Left renal cortex interstitium (tissue), 4 donors: ENCODE data around the gene PBX1. TPM values are rescaled to one million over a fixed set of nuclear protein-coding genes. Genes with fewer than 3 reads are reported as not detected.

ENCODE experiments used
- DNase-seq, 4 donors: peaks; one replicate each; pipeline ENCODE4 v3.0.0-alpha.2; 2013; ENCODE audit warnings: low read depth in 4 of 4, low spot score in 2 of 4, missing footprints in 1 of 4
- polyA plus RNA-seq, 4 donors: library from polyadenylated mRNA; unstranded; fragments of 120-200 nt; gene quantifications; one replicate each; pipeline ENCODE4 v1.2.1, GENCODE V29; 2013; ENCODE audit not compliant: insufficient read length in 4 of 4

PBX1 gene
- polyA plus RNA-seq, 4 donors: 156 to 177 (median 163) TPM

- no peak for DNase-seq
These were observed 231.1 kb downstream of the PBX1 start for GRCh38 chr1:164790081-164790480.

- no peak for DNase-seq
These were observed 233.5 kb downstream of the PBX1 start for GRCh38 chr1:164792410-164793004.

DNA sequence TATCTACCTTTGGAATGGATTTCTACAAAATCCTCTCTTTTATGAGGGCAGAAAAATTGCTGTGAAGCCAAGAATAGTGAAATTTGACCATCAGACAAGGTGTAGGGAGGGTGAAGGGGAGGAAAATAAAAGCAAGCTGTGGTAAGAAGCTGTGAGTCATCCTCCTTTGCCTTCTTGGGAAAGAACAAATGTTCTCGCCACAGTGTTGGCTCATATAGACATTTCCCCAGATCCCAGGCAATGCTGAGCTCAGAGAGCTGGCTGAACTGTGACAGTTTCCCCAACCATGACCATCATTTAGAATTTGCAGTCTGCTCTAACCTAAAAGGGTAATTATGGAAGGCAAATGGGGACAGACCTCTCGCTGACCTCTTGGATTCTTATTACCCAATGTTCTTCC is 235.4 kb downstream of the PBX1 start:
- no peak for DNase-seq

- DNase-seq: no peak
These were observed 237.9 kb downstream of the PBX1 start for GRCh38 chr1:164796916-164797315.

DNA sequence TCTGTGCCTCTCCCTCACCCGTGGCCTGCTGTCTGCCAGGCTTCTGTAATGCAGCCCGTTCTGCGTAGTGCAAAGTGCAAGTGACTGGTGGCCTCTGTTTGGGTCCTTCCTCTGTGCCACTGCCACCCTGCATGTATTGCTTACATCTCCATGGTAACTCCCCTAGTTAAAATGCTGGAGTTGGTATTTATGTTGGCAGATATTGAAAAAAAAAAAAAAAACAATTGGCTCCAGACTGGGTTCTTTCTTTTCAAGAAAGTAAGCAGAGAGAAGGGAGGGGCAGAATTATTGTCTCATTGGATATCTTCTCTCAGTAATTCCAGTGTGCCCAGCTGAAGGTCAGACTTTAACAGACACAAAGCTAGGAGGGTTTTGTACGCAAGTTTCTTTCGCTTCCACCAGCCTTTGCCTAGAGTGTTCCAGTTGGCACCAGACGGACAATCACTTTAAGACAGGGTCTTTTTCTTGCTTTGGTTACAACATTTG is 242.3 kb downstream of the PBX1 start:
- no peak for DNase-seq

DNA sequence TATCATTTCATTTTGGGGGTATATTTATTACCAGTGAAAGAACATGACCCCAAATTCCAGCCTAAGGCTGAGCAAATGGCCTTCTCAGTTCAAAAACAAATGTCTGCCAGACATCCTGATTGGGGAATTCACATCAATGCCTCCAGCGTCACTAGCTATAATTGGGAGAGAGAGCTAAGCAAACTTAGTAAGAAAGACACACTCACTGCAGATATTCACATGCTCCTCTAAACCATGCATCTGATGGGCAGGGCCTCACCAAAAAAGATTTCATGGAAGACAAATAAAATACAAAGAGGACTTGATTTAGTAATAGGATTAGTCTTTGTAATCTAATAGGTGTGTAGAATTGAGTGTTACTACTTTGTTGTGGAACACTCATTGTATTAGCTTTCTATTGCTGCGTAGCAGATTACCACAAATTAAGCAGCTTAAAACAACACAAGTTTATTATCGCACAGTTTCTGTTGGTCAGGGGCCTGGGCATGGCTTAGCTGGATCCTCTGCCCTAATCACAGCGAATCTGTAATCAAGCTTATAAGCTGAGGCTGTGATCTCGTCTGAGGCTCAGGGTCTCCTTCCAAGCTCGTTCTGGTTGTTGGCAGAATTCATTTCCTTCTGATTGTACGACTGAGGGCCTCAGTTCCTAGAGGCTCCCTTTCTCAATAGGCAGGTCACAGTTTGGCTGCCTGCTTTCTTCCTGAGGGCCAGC is 243.0 kb downstream of the PBX1 start:
- no peak for DNase-seq

DNA sequence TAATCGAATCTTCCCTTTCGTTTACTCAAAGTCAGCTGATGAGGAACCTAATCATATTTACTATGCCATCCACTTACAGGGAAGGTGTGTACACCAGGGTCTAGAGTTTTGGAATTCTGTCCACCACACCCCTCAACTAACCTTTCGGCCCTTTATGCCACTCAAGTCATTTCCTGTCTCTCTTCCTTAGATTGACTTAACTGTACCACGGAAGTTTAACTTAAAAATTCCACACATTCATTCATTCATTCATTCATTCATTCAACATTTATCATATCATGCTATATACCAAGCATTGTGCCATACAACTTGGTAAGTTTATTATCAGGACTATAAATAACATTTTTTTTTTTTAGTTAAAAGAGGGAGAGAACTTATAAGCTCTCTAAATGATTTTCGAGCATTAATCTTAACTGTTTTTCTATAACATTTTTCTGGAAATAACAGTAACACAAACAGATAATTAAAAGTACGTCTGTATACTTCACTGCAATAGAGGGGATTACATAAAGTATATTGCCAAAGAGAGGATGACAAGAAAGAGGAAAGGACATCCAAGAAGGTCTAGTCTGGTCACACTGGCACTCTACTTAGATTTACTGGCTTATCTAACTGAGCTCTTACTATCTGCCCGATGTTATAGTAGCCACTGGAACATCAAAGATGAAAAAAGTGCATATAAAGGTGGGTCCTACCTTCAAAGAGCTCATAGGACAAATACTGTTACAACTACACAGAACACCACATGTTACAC is 243.7 kb downstream of the PBX1 start:
- no peak for DNase-seq

DNA sequence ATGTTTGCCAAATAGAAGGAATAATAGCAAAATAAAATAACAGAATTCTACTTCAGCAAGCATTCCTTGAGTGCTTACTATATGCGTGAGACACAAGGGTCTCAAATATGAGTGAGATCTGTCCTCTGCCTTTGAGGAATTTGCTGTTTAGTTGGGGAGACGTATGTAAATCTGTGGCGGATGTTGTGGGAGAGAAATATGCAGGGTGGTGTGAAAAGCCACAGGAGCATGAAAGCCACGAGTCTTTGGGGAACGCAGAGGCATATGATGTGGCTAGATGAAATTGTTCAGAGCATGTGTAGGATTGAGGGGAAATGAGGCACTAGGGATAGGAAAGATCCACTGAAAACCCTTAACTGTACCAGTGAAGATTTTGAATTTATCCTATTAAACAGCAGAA is 244.4 kb downstream of the PBX1 start:
- no peak for DNase-seq

- no peak for DNase-seq
These were observed 245.4 kb downstream of the PBX1 start for GRCh38 chr1:164804366-164804765.

GRCh38 chr1:164805399-164805798 is 246.4 kb downstream of the PBX1 start:
- no peak for DNase-seq

DNA sequence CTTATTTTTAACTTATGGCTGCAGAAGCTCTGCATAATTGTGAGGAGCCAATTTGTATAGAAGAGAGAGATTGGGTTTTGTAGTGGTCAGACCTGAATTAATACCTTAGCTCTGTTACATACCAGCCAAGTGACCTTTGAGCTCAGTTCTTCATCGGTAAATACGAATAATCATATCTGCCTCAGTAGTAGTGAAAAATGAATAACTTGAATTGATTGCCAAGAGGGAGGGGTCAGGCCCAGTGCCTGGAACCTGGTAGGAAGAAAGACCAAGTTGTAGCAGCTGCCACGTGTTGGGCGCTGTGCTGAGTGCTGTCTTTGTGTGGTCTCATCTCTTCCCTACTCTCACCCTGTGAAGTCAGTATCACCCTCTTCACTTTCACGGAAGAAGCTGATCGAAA is 247.5 kb downstream of the PBX1 start:
- no peak for DNase-seq

DNA sequence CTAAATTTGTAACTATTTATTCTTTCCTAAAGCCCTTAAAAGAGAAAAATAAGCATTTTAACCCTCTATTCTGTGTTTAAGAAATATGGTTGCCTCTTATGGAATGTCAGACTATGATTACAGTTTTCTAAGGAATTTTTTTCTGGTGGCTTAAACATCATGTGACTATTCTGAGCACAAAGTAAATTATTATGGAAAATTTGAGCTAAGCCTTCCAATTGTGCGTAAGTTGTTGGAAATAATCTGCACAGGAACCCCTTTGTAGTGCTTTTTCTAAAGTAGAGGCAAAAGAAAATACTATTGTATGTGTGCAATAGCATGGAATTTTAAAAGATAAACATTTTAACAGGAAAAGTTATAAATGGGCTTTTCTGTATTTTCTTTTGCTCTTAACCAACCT is 254.8 kb downstream of the PBX1 start:
- no peak for DNase-seq

- no peak for DNase-seq
These were observed 262.7 kb downstream of the PBX1 start for GRCh38 chr1:164821648-164822047.

GRCh38 chr1:164823486-164824279 is 264.7 kb downstream of the PBX1 start:
- no peak for DNase-seq

DNA sequence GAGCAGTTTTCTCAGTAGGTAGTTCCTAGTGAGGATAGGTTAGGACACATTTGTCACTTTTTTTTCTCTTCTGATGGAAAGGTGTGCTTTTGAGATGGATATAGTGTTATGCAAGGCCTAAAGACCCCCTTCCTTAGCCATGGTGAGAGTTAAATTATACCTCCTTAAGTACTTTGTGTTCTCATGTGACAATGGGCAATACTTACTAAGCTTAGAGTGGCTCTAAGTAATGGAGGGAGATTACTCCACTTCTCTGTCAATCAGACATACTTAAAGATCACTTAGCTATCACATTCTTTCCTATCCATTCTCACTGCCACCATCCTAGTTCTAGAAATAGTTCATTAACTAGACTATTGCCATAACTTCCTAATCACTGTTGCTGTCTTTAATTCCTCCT is 265.6 kb downstream of the PBX1 start:
- DNase-seq: no peak

GRCh38 chr1:164830628-164831027 is 271.6 kb downstream of the PBX1 start:
- no peak for DNase-seq

GRCh38 chr1:164834641-164835040 is 275.7 kb downstream of the PBX1 start:
- DNase-seq: no peak

DNA sequence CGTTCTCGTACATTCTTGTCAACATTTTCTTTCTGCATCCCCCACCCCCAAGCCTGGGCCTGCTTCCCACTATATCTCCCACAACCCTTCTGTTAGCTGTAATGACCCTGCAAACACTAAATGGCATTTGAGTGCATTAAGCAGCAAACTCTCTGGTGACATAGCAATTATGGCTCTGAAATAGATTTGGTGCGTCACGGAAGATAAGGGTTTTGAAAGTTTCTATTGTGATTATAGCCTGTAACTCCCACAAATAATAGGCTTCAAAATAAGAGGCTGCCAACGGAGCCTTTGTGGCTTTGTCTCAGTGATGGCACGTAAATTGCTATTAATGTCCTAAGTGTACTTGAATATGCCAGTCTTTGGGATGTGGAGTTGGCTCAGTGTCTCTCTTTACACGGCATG is 277.6 kb downstream of the PBX1 start:
- DNase-seq: no peak

GRCh38 chr1:164838786-164839185 is 279.8 kb downstream of the PBX1 start:
- DNase-seq: no peak

- no peak for DNase-seq
These were observed 282.0 kb downstream of the PBX1 start for GRCh38 chr1:164840936-164841335.
